AG04450 (cell line): Measurements from ENCODE around the gene CLCF1. TPM values are rescaled to one million over a fixed set of nuclear protein-coding genes. Genes with fewer than 3 reads are reported as not detected.

Experiments
- CTCF ChIA-PET: fragments of 300-600, 350-600 bp; formaldehyde crosslinking; extraction: SDS; loops from one replicate; lab custom pipeline; 2022; ENCODE audit warnings: antibody characterized with exemption, inconsistent platforms; lab: Charles Lee
- POLR2A ChIA-PET: fragments of 350-600 bp; formaldehyde crosslinking; extraction: SDS; loops from one replicate; lab custom pipeline; 2021; ENCODE audit warnings: antibody characterized with exemption, inconsistent platforms; lab: Yijun Ruan, JAX
- DNase-seq: peaks from one replicate; pipeline ENCODE4 v3.0.0-alpha.2; 2011; ENCODE audit warnings: low read depth, low spot score
- H3K27ac ChIP-seq: one replicate; pipeline ENCODE4 v1.5.1; 2012; ENCODE audit warnings: low read depth, low read length, control low read depth
- H3K27me3 ChIP-seq: one replicate; pipeline ENCODE4 v1.6.0; 2012; ENCODE audit warnings: low read length; ENCODE audit not compliant: control insufficient read depth, insufficient read depth
- H3K4me3 ChIP-seq: 2 replicates; pipeline ENCODE4 v1.5.1; 2011; ENCODE audit warnings: mild to moderate bottlenecking, low read depth, low read length, control low read depth
- H3K9me3 ChIP-seq: 2 replicates; pipeline ENCODE4 v1.5.1; 2012; ENCODE audit warnings: low read length; ENCODE audit not compliant: control insufficient read depth, insufficient read depth
- CTCF ChIP-seq: IDR thresholded peaks from 2 replicates; pipeline ENCODE4 v1.5.1; 2011; ENCODE audit warnings: low read depth, low read length, control low read depth, inconsistent platforms
- polyA plus RNA-seq: library from polyadenylated mRNA; depleted of rRNA; stranded (reverse); fragments of >200 nt; gene quantifications from 2 replicates; pipeline ENCODE4 v1.2.3, GENCODE V29; 2011

The CLCF1 gene
- polyA plus RNA-seq, 1 experiment: 11.4 TPM

GRCh38 chr11:67352546-67353316 is 20.7 kb downstream of the CLCF1 start:
- ChIA-PET POLR2A (interaction anchor here (0.6 to 8.7 kb wide), 11 partner anchors 14 to 49 kb away, joined by 3 to 106 read pairs (median 5); partner anchors contain the start of genes CLCF1, PPP1CA and RAD9A), CTCF (interaction anchor here (0.5 to 19.6 kb wide), 8 partner anchors 11 to 90 kb away, joined by 3 to 716 read pairs (median 20); partner anchors contain the start of genes CLCF1, PPP1CA and RAD9A)
- H3K9me3 ChIP-seq: no peaks in the 10 kb centered on the region; the same call in 1 of the 2 replicates
- peak overlapping the region; percentile 97 for H3K27ac ChIP-seq
- H3K4me3 ChIP-seq: peak overlapping the region; percentile 83
- no peaks in the 10 kb centered on the region for H3K27me3 ChIP-seq
- TF ChIP-seq CTCF: no peak
- no peak for DNase-seq

GRCh38 chr11:67351275-67352005 is 22.0 kb downstream of the CLCF1 start:
- Histone ChIP-seq H3K4me3 (no peak overlapping the region; the same call in 1 of the 2 replicates), H3K27me3 (no peaks in the 10 kb centered on the region), H3K27ac (no peak overlapping the region), H3K9me3 (no peaks in the 10 kb centered on the region; the same call in 1 of the 2 replicates)
- DNase-seq: peak; percentile 62
- TF ChIP-seq CTCF: peak; percentile 93
- CTCF ChIA-PET: interaction anchor here (0.5 to 19.6 kb wide), 30 partner anchors 9 to 1365 kb away, joined by 3 to 716 read pairs (median 5); partner anchors contain the start of genes CLCF1, PPP1CA, RAD9A and RPS6KB2
- POLR2A ChIA-PET: interaction anchor here (0.6 to 8.7 kb wide), 5 partner anchors 15 to 50 kb away, joined by 3 to 106 read pairs (median 7); partner anchors contain the start of genes CLCF1 and PPP1CA

- Histone ChIP-seq H3K27me3 (no peaks in the 10 kb centered on the region), H3K27ac (no peak overlapping the region), H3K9me3 (no peaks in the 10 kb centered on the region; the same call in 1 of the 2 replicates), H3K4me3 (no peak overlapping the region)
- no peak for TF ChIP-seq CTCF
- DNase-seq: no peak
- ChIA-PET CTCF (interaction anchor here (0.6 to 19.6 kb wide), 9 partner anchors 13 to 427 kb away, joined by 3 to 716 read pairs (median 16); partner anchors contain the start of genes CLCF1 and RAD9A), POLR2A (interaction anchor here (8.7 kb wide), 1 partner anchor 23 kb away, joined by 106 read pairs; the partner anchor contains the start of gene CLCF1)
Observed at GRCh38 chr11:67349928-67350465, 23.4 kb downstream of the CLCF1 start.

GRCh38 chr11:67349457-67349856 is 23.9 kb downstream of the CLCF1 start:
- Histone ChIP-seq H3K4me3 (no peak overlapping the region), H3K27ac (no peak overlapping the region), H3K27me3 (no peaks in the 10 kb centered on the region), H3K9me3 (no peaks in the 10 kb centered on the region; the same call in 1 of the 2 replicates)
- DNase-seq: no peak
- ChIA-PET CTCF (interaction anchor here (0.6 to 19.6 kb wide), 5 partner anchors 13 to 427 kb away, joined by 3 to 716 read pairs (median 23); partner anchors contain the start of genes CLCF1 and RAD9A), POLR2A (no interaction called here)
- no peak for TF ChIP-seq CTCF
